KMS-11 (cell line): Measurements from ENCODE around the gene NUP42.

Source experiments
- H2AFZ ChIP-seq: fragments of 200-600 bp; sonication (generic); 2 replicates; pipeline ENCODE4 v1.6.1; 2016; ENCODE audit warnings: antibody characterized with exemption, mixed run types, low read depth
- H3K27ac ChIP-seq: fragments of 200-600 bp; sonication (generic); 2 replicates; pipeline ENCODE4 v1.6.1; 2016; ENCODE audit warnings: mild to moderate bottlenecking, mixed run types
- H3K27me3 ChIP-seq: fragments of 200-600 bp; sonication (generic); 2 replicates; pipeline ENCODE4 v1.6.1; 2017; ENCODE audit warnings: mild to moderate bottlenecking, low read depth, mixed run types, moderate library complexity; ENCODE audit not compliant: insufficient read depth
- H3K36me3 ChIP-seq: fragments of 200-600 bp; sonication (generic); 2 replicates; pipeline ENCODE4 v1.6.1; 2017; ENCODE audit warnings: mild to moderate bottlenecking, mixed run types; ENCODE audit not compliant: insufficient read depth
- H3K4me1 ChIP-seq: fragments of 200-600 bp; sonication (generic); 2 replicates; pipeline ENCODE4 v1.6.1; 2016; ENCODE audit warnings: mild to moderate bottlenecking, low read depth, mixed run types; ENCODE audit not compliant: poor library complexity, severe bottlenecking
- H3K4me2 ChIP-seq: fragments of 200-600 bp; sonication (generic); 2 replicates; pipeline ENCODE4 v1.7.0; 2016; ENCODE audit warnings: mild to moderate bottlenecking, mixed run types
- H3K4me3 ChIP-seq: fragments of 200-600 bp; sonication (generic); IDR thresholded peaks from 2 replicates; pipeline ENCODE4 v1.6.1; 2017; ENCODE audit warnings: low read depth, low read length, mixed read lengths; ENCODE audit not compliant: insufficient read depth
- H3K79me2 ChIP-seq: fragments of 200-600 bp; sonication (generic); 2 replicates; pipeline ENCODE4 v1.6.1; 2016; ENCODE audit warnings: low read depth, mixed run types; ENCODE audit not compliant: insufficient read depth
- H3K9ac ChIP-seq: fragments of 200-600 bp; sonication (generic); 2 replicates; pipeline ENCODE4 v1.6.1; 2016; ENCODE audit warnings: mild to moderate bottlenecking, mixed run types
- H4K20me1 ChIP-seq: fragments of 200-600 bp; sonication (generic); 2 replicates; pipeline ENCODE4 v1.6.1; 2016; ENCODE audit warnings: mild to moderate bottlenecking, mixed run types; ENCODE audit not compliant: insufficient read depth
- TF ChIP-seq, protein P1 (sequence below): fragments of 200-600 bp; sonication (generic); conservative IDR thresholded peaks from 2 replicates; pipeline ENCODE4 v1.6.1; 2017; ENCODE audit warnings: low read depth, mild to moderate bottlenecking, antibody characterized with exemption, low read length, moderate library complexity, mixed read lengths

Gene NUP42

DNA sequence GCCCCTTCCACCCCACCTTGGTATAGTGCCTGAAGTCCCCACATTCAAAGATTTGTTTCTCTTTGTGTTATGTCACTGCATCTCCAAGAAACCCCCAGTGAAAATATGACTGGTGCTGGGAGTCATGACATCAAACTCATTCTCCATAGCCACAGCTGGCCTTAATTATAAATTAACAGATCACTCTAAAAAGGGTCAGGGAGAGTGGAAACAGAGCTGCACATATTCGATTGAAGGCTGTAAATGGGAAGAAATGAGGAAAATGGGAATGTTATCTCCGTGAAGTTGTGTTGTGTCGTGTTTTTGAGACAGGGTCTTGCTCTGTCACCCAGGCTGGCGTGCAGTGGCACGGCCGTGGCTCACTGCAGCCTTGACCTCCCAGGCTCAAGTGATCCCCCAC, 24.2 kb upstream of the NUP42 start:
- no peaks in the 10 kb centered on the region for H3K36me3 ChIP-seq
- no peak overlapping the region for H3K4me3 ChIP-seq
- no peaks in the 10 kb centered on the region for H4K20me1 ChIP-seq
- TF ChIP-seq, protein P1, sequence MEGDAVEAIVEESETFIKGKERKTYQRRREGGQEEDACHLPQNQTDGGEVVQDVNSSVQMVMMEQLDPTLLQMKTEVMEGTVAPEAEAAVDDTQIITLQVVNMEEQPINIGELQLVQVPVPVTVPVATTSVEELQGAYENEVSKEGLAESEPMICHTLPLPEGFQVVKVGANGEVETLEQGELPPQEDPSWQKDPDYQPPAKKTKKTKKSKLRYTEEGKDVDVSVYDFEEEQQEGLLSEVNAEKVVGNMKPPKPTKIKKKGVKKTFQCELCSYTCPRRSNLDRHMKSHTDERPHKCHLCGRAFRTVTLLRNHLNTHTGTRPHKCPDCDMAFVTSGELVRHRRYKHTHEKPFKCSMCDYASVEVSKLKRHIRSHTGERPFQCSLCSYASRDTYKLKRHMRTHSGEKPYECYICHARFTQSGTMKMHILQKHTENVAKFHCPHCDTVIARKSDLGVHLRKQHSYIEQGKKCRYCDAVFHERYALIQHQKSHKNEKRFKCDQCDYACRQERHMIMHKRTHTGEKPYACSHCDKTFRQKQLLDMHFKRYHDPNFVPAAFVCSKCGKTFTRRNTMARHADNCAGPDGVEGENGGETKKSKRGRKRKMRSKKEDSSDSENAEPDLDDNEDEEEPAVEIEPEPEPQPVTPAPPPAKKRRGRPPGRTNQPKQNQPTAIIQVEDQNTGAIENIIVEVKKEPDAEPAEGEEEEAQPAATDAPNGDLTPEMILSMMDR = no peak
- no peaks in the 10 kb centered on the region for H3K4me1 ChIP-seq
- no peak overlapping the region for H3K4me2 ChIP-seq
- no peaks in the 10 kb centered on the region for H3K79me2 ChIP-seq
- H3K9ac ChIP-seq = no peak overlapping the region
- no peak overlapping the region for H2AFZ ChIP-seq
- no peaks in the 10 kb centered on the region for H3K27me3 ChIP-seq
- H3K27ac ChIP-seq = no peak overlapping the region

DNA sequence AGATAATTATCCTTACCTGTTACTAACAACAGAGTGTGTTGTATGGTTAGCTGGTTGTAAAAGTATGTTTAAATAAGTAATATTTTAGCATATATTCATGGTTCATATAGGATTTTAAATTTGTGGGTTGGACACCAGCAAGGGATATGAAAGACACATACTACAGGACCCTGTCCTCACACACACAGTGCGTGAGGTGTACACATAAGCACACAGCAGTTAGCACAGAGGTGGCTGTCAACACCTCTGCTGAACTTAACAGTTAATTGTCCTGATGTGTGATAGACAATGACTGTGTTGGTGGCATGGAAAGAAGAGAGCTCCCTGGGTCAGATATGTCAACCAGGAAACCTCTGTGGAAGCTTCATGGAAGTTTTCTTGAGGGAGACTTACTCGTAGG, 23.3 kb upstream of the NUP42 start:
- H3K27ac ChIP-seq = no peak overlapping the region
- no peaks in the 10 kb centered on the region for H4K20me1 ChIP-seq
- H3K79me2 ChIP-seq = no peaks in the 10 kb centered on the region
- H2AFZ ChIP-seq = no peak overlapping the region
- H3K27me3 ChIP-seq = no peaks in the 10 kb centered on the region
- no peak overlapping the region for H3K4me3 ChIP-seq
- H3K9ac ChIP-seq = no peak overlapping the region
- no peaks in the 10 kb centered on the region for H3K4me1 ChIP-seq
- TF ChIP-seq, protein P1 = no peak
- no peaks in the 10 kb centered on the region for H3K36me3 ChIP-seq
- H3K4me2 ChIP-seq = no peak overlapping the region

DNA sequence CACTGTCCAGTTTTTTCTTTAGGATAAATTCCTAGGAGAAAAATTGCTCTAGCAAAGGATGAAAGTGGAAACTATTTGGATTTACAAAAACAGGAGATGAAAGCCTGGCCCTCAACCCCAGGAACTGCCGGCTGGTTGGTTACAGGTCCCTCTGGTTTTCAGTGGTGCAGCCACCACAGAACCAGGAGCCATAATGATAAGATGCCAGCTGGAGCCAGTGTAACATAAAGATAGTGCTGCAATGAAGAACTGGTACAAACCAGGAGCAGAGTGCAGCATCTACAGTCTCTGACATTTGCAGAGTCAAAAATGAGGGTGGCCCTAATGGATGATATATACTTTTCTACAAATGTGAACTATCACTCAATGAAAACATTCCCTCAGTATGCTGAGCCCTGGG, 20.4 kb upstream of the NUP42 start:
- no peaks in the 10 kb centered on the region for H4K20me1 ChIP-seq
- TF ChIP-seq, protein P1 = no peak
- H2AFZ ChIP-seq = no peak overlapping the region
- H3K9ac ChIP-seq = no peak overlapping the region
- no peaks in the 10 kb centered on the region for H3K4me1 ChIP-seq
- no peak overlapping the region for H3K4me2 ChIP-seq
- H3K79me2 ChIP-seq = no peaks in the 10 kb centered on the region
- no peak overlapping the region for H3K27ac ChIP-seq
- H3K27me3 ChIP-seq = no peaks in the 10 kb centered on the region
- H3K36me3 ChIP-seq = no peaks in the 10 kb centered on the region
- no peak overlapping the region for H3K4me3 ChIP-seq

DNA sequence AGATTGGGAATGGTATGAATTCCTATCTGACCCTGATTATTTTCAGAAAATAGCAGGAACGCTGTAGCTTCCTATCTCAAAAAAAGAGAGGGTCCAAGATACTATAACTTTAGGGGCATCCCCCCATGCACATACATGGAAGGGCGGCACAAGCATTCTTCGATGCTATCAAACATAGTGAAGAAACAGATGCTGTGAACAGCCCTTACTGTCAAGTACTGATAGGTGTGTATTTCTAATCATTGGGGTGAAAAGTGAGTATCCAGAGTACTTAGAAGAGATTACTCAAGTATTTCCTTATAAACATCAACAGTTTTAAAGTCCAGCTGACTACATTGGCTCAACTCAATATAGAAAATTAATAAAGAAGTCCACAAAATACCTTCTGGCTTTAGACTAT, 17.0 kb upstream of the NUP42 start:
- Histone ChIP-seq H2AFZ (no peak overlapping the region), H3K36me3 (no peaks in the 10 kb centered on the region), H4K20me1 (no peaks in the 10 kb centered on the region), H3K27me3 (no peaks in the 10 kb centered on the region), H3K79me2 (no peaks in the 10 kb centered on the region), H3K4me3 (no peak overlapping the region), H3K9ac (no peak overlapping the region), H3K4me1 (no peaks in the 10 kb centered on the region), H3K4me2 (no peak overlapping the region), H3K27ac (no peak overlapping the region)
- TF ChIP-seq, protein P1 = no peak

DNA sequence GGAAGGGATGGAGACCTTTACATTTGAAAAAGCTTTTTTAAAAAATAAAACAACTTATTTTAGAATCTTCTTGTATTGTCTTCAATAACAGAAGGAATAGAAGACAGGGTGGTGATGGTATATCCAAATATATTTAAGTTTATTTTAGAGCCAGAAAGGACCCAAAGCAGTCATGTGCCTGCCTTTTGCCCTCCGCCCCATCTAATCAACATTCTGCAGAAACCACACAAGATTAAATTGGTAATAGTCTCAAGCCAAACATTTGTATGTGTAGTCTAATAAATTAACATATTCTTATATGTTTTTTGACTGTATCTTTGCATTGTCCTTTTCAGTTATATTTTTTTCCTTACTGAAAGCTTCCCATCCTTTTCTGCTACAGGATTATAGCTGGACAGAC, 16.5 kb upstream of the NUP42 start:
- Histone ChIP-seq H3K27ac (no peak overlapping the region), H3K4me2 (no peak overlapping the region), H3K27me3 (no peaks in the 10 kb centered on the region), H3K4me3 (no peak overlapping the region), H3K4me1 (no peaks in the 10 kb centered on the region), H4K20me1 (no peaks in the 10 kb centered on the region), H3K79me2 (no peaks in the 10 kb centered on the region), H2AFZ (no peak overlapping the region), H3K9ac (no peak overlapping the region), H3K36me3 (no peaks in the 10 kb centered on the region)
- TF ChIP-seq, protein P1 = no peak
